ENCODE results near the gene NRG2. TPM values are rescaled to one million over a fixed set of nuclear protein-coding genes. Genes with fewer than 3 reads are reported as not detected.
A peak's percentile ranks its signal among the peaks of the same experiment; 100 is the strongest.

Gene NRG2
- 0.14 and 0.25 TPM in 2 replicates for total RNA-seq (2014; rRNA removed; shearing (Covaris generic))

GRCh38 chr5:140042643-140043507 is at the start of gene NRG2:
Gene NRG2, minus strand, starts transcription at chr5:140043299.
- peak; percentile 67 for DNase-seq (ENCODE audit: low spot score)

DNA sequence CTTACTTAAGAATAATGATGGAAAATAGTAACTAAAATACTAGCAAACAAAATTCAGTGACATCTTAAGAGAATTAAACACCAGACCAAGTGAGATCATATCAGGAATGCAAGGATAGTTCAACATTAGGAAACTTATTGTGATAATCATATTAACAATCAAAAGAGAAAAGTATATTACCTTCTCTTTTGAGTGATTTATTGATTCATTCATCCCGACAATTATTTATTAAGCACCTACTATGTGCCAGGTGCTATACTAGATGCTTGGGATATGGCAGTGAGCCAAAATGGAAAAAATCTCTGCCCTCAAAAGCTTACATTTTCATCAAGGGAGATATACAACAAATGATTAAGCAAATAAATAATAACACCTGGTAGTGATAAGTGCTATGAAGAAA is 47.2 kb upstream of the NRG2 start:
- no peak for DNase-seq (ENCODE audit: low spot score)

- no peak for DNase-seq (ENCODE audit: low spot score)
These were observed 41.4 kb upstream of the NRG2 start for GRCh38 chr5:140084541-140084940.

DNA sequence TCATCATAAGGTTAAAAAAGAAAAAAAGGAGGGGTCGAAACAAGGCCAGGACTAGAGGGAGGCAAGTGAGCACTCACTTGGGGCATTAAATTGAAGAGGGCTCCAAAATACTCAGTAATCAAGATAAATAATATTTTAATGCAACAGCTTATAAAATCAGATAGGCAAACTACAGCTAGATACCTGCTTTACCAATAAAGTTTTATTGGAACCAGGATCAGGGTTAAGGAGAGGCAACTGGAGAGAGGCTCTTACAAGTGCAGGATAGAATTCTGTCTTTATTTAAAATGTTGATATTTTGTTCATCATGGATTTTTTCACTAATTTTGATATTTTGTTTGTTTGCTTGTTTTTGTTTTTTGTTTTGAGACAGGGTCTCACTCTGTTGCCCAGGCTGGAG is 40.6 kb upstream of the NRG2 start:
- DNase-seq (ENCODE audit: low spot score): no peak

- DNase-seq (ENCODE audit: low spot score): no peak
These were observed 40.0 kb upstream of the NRG2 start for GRCh38 chr5:140083120-140083519.

- no peak for DNase-seq (ENCODE audit: low spot score)
These were observed 33.7 kb upstream of the NRG2 start for GRCh38 chr5:140076788-140077187.

- DNase-seq (ENCODE audit: low spot score): no peak
These were observed 33.0 kb upstream of the NRG2 start for GRCh38 chr5:140076142-140076541.

DNA sequence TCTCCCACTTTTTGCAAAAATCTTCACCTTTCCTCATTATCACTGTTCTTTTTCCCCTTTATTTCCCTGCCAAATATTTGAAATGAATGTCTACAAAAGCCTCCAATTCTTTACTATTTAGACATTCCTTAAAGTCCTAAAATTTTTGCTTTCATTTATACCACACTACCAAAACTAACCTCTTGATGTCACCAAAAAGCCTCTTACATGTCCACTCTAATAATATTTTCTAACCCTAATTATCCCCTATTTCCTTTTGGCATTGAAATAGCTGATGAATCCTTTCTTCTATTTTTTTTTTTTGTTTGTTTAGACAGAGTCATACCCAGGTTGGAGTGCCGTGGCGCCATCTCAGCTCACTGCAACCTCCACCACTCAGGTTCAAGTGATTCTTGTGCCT is 32.3 kb upstream of the NRG2 start:
- no peak for DNase-seq (ENCODE audit: low spot score)

DNA sequence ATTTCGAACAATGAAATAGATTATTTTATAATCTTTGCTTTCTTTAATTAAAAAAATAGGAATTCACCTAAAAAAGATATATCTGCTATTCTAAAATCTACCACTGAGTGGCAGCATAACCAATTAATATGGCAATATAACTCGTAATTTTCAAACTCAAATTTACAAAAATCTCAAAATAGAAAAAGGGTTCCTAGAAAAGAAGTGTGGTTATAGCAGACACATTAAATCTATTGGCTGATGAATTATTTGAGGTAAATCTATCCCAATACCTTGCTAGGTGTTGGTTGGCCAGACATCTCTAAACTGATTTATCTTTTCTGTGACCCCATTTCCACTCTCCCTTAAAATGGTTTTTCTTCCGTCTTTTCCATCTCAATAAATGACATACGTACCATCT is 30.2 kb upstream of the NRG2 start:
- DNase-seq (ENCODE audit: low spot score): no peak

GRCh38 chr5:140072812-140073211 is 29.7 kb upstream of the NRG2 start:
- no peak for DNase-seq (ENCODE audit: low spot score)

DNA sequence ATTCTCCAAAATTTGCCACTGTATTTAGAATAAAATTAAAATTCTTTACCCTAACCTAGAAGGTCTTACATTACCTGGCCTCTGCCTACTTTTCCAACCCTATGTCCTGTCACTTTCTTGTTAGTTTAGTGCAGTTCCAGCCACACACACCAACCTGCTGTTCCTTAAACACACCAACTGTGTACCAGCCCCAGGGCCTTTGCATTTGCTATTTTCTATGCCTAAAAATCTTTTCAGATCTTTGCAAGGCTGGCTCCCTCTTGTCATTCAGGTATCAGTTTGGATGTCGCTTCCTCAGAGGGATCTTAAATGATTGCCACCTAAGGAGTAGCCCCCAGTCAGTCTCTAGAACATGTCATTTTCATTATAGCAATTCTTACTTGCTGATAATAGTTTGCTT is 17.7 kb upstream of the NRG2 start:
- no peak for DNase-seq (ENCODE audit: low spot score)

GRCh38 chr5:140058212-140058932 is 15.3 kb upstream of the NRG2 start:
- DNase-seq (ENCODE audit: low spot score): no peak

DNA sequence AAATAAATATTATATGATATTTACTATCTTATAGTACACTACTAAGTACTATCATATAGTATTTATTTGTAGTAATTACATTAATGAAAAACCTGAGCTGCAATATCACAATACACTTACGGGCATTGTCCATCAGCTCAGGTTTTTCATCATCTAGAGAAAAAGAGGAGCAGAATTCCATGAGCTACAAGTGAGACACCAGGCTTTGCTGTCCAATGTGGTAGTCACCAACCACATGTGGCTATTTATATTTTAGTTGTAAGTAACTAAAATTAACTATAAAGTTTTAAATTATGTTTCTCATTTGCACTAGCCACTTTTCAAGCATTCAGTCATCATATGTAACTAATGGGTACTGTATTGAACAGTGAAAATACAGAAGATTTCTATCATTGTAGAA is 13.8 kb upstream of the NRG2 start:
- no peak for DNase-seq (ENCODE audit: low spot score)

GRCh38 chr5:140055152-140055551 is 12.1 kb upstream of the NRG2 start:
- DNase-seq (ENCODE audit: low spot score): no peak

DNA sequence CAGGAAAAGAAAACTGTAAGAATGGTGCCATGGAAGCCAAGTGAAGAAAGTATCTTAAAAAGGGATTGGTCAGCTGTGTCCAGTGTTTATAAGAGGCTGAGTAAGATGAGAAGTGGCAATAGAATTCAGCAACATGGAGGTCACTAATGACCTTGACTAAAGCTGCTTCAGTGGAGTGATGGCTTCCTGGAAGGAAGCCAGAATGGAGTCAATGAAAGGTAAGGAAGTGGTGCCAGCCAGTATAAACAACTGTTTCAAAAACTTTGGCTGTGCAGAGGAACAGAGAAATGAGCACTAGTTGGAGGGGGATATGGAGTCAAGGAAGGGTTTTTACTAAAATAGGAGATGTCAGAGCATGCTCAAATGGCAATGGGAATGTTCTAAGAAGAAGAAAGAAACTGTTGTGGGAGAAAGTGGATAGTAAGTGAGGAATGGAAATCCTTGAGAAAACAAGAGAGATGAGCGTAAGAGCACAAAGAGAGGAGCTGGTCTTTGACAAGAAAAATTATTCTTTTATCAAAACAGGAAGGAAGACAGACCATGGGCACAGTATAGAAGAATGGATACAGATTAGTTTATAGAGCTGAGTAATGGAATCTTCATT is 11.1 kb upstream of the NRG2 start:
- peak; percentile 18 for DNase-seq (ENCODE audit: low spot score)

GRCh38 chr5:140051950-140052349 is 8.9 kb upstream of the NRG2 start:
- no peak for DNase-seq (ENCODE audit: low spot score)

DNA sequence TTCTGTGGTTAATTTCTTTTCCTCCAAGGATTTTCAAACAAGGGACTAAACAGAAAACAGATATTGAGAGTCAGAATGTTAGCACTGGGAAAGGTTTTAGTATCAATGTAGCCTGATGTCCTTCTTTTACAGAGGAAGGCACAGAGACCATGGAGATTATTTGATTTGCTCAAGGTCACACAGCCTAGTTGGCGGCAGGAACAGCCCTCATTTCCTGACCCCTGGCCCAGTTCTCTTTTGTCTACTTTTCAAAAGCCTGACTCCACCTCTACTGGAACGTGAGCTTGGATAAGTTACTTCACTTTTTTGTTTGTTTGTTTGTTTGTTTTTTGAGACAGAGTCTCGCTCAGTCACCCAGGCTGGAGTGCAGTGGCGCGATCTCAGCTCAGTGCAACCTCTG is 6.6 kb upstream of the NRG2 start:
- DNase-seq (ENCODE audit: low spot score): no peak

DNA sequence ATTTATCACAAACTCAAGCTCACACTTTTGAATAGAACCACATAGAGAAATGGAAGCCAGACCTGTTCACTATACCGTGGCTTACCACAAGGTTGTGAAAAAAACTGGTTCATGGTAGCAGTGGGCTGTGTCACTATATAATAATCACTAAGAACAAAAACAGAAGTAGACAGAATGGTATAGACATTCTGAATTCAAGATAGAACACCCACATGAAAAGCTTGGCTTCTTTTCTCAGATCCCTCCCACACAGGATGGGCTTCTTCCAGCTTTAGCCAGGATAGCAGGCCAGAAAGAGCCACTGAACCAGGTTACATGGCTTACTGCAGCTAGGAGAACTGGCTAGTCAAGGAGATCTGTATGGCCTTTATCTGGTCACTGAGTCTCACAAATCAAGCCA is 6.1 kb upstream of the NRG2 start:
- DNase-seq (ENCODE audit: low spot score): no peak

DNA sequence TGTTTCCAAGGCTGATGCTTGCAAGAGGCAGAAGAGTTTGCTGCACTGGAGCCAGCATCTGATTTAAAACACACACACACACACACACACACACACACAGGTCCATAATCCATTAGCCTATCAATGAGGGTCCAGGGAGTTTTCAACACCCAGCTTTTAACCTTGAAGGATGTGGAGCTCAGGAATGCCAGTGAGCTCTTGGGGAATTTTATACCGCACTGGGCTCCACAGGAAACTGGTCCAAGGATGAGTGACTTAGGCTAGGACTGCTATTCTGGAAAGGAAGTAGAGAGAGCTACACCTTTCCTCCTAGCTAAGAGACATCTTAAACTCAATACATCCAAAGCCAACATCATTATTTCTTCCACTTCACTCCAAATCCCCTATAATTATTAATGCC is 942 bp upstream of the NRG2 start:
- DNase-seq (ENCODE audit: low spot score): no peak

GRCh38 chr5:140043508-140043872 is 391 bp upstream of the NRG2 start:
- peak; percentile 29 for DNase-seq (ENCODE audit: low spot score)

DNA sequence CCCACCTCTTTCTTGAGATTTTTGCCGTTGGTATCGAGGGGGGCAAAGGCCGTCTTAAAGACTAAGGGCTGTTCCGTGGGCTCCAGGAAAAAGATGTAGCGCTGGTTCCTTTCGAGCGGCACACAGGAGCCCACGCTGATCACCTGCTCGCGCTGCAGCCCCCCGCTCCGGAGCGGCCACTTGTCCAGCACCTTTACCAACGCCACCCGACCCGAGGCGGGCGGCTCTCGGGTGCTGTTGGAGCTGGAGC is 781 bp downstream of the NRG2 start:
- DNase-seq (ENCODE audit: low spot score): no peak

- peak; percentile 73 for DNase-seq (ENCODE audit: low spot score)
These were observed 1.4 kb downstream of the NRG2 start for GRCh38 chr5:140041492-140042392.

Data from H4 (cell line).